Measurements from ENCODE around the gene IFT27. TPM values are rescaled to one million over a fixed set of nuclear protein-coding genes. Genes with fewer than 3 reads are reported as not detected.
"Not testable (repeated sequence)": the region's sequence is repeated elsewhere in the genome, so short reads cannot be mapped to it uniquely, and the experiment has no call there.

The IFT27 gene
- total RNA-seq, 1 donor from 2014 or later, result 2.7 TPM

- Histone ChIP-seq H3K27me3 (no peaks in the 10 kb centered on the region), H3K4me3 (no peak overlapping the region), H3K4me1 (no peaks in the 10 kb centered on the region), H3K27ac (no peak overlapping the region), H3K36me3 (no peaks in the 10 kb centered on the region), H3K9me3 (no peaks in the 10 kb centered on the region)
- no peak for TF ChIP-seq CTCF (IDR thresholded peaks at IDR 0.05)
- intact Hi-C loops (cut with DNase I), result no loop called here
- no peak for DNase-seq (ENCODE audit: low spot score in 2 of 2)
Observed at GRCh38 chr22:36755316-36755715, 20.6 kb downstream of the IFT27 start.

GRCh38 chr22:36754881-36755280 is 21.0 kb downstream of the IFT27 start:
- H3K27me3 ChIP-seq; DNase-seq (ENCODE audit: low spot score in 2 of 2); H3K9me3 ChIP-seq; intact Hi-C loops (cut with DNase I); H3K4me1 ChIP-seq; H3K27ac ChIP-seq; H3K4me3 ChIP-seq; H3K36me3 ChIP-seq: not testable (repeated sequence)

GRCh38 chr22:36753916-36754315 is 22.0 kb downstream of the IFT27 start:
- no peak for TF ChIP-seq CTCF (IDR thresholded peaks at IDR 0.05)
- no peak for DNase-seq (ENCODE audit: low spot score in 2 of 2)
- Histone ChIP-seq H3K4me3 (no peak overlapping the region), H3K36me3 (no peaks in the 10 kb centered on the region), H3K27me3 (no peaks in the 10 kb centered on the region), H3K27ac (no peak overlapping the region), H3K9me3 (no peaks in the 10 kb centered on the region), H3K4me1 (no peaks in the 10 kb centered on the region)
- intact Hi-C loops (cut with DNase I), result no loop called here

- no peak overlapping the region for H3K27ac ChIP-seq
- no peak overlapping the region for H3K4me3 ChIP-seq
- no peaks in the 10 kb centered on the region for H3K27me3 ChIP-seq
- intact Hi-C loops (cut with DNase I), result no loop called here
- TF ChIP-seq CTCF (IDR thresholded peaks at IDR 0.05), result no peak
- no peak for DNase-seq (ENCODE audit: low spot score in 2 of 2)
- H3K4me1 ChIP-seq, result no peaks in the 10 kb centered on the region
- no peaks in the 10 kb centered on the region for H3K36me3 ChIP-seq
- H3K9me3 ChIP-seq, result no peaks in the 10 kb centered on the region
Observed at GRCh38 chr22:36753120-36753802, 22.7 kb downstream of the IFT27 start.

- no peak for DNase-seq (ENCODE audit: low spot score in 2 of 2)
- Histone ChIP-seq H3K27ac (no peak overlapping the region), H3K9me3 (no peaks in the 10 kb centered on the region), H3K27me3 (no peaks in the 10 kb centered on the region), H3K4me3 (no peak overlapping the region), H3K36me3 (no peaks in the 10 kb centered on the region), H3K4me1 (no peaks in the 10 kb centered on the region)
- TF ChIP-seq CTCF (IDR thresholded peaks at IDR 0.05), result no peak
- intact Hi-C loops (cut with DNase I), result no loop called here
Observed at GRCh38 chr22:36746375-36746970, 29.4 kb downstream of the IFT27 start.

GRCh38 chr22:36745301-36745995 is 30.5 kb downstream of the IFT27 start:
- intact Hi-C loops (cut with DNase I), result no loop called here
- no peak overlapping the region for H3K4me3 ChIP-seq
- no peak for DNase-seq (ENCODE audit: low spot score in 2 of 2)
- H3K27me3 ChIP-seq, result no peaks in the 10 kb centered on the region
- H3K9me3 ChIP-seq, result no peaks in the 10 kb centered on the region
- no peak overlapping the region for H3K27ac ChIP-seq
- no peaks in the 10 kb centered on the region for H3K4me1 ChIP-seq
- no peaks in the 10 kb centered on the region for H3K36me3 ChIP-seq
- no peak for TF ChIP-seq CTCF (IDR thresholded peaks at IDR 0.05)

All from ascending aorta (tissue), 2 donors.